Naive thymus-derived CD8-positive, alpha-beta T cell (primary cell): ENCODE measurements around the gene ATP6V0A4. TPM values are rescaled to one million over a fixed set of nuclear protein-coding genes. Genes with fewer than 3 reads are reported as not detected.
"Not testable (repeated sequence)": the region's sequence is repeated elsewhere in the genome, so short reads cannot be mapped to it uniquely, and the experiment has no call there.

Experiments
- ATAC-seq, 2 donors: fragments of 150-1000 bp; cut with Tn5 transposase in 1 of 2; sonication (Bioruptor Pico), chemical (Tn5 transposase) in 1 of 2; 1 replicate in 1 of 2; 2 replicates in 1 of 2; pipeline ENCODE4 v1.10.0; 2021; ENCODE audit warnings: mild to moderate bottlenecking in 2 of 2, moderate library complexity in 2 of 2
- POLR2A ChIA-PET: fragments of 350-600 bp; sonication (Branson Sonifier 250); formaldehyde crosslinking; loops from one replicate; lab custom pipeline; 2021; ENCODE audit warnings: antibody characterized with exemption; lab: Charles Lee
- DNase-seq, 10 donors: peaks; one replicate each; pipeline versions ENCODE4 v3.0.0 to v3.0.0-alpha.2; 2020 to 2022
- H3K27ac Mint-ChIP-seq, 10 donors: one replicate each; pipeline ENCODE4 v1.8.0; 2020 to 2022; ENCODE audit warnings: mild to moderate bottlenecking in 10 of 10, mixed read lengths in 10 of 10, moderate library complexity in 4 of 10, inconsistent platforms in 1 of 10
- H3K27me3 Mint-ChIP-seq, 5 donors: one replicate each; pipeline ENCODE4 v1.8.0; 2021 to 2022; ENCODE audit warnings: mixed read lengths in 5 of 5
- H3K36me3 Mint-ChIP-seq, 3 donors: one replicate each; pipeline ENCODE4 v1.8.0; 2020 to 2022; ENCODE audit warnings: mixed read lengths in 3 of 3, mild to moderate bottlenecking in 2 of 3, inconsistent platforms in 1 of 3
- H3K4me1 Mint-ChIP-seq, 4 donors: one replicate each; pipeline ENCODE4 v1.8.0; 2021 to 2022; ENCODE audit warnings: mixed read lengths in 4 of 4
- H3K4me3 Mint-ChIP-seq, 10 donors: one replicate each; pipeline ENCODE4 v1.8.0; 2020 to 2022; ENCODE audit warnings: mild to moderate bottlenecking in 10 of 10, mixed read lengths in 10 of 10, moderate library complexity in 6 of 10, inconsistent platforms in 1 of 10
- H3K9me3 Mint-ChIP-seq, 9 donors: one replicate each; pipeline ENCODE4 v1.8.0; 2020 to 2022; ENCODE audit warnings: mixed read lengths in 9 of 9, mild to moderate bottlenecking in 3 of 9, inconsistent platforms in 1 of 9, moderate library complexity in 1 of 9
- polyA plus RNA-seq, 3 donors: library from polyadenylated mRNA; unstranded; fragments of 300-500 nt; fragmentation: Illumina TruSeq; gene quantifications; one replicate each; pipeline ENCODE4 v1.2.3, GENCODE V29; 2021
- total RNA-seq, 8 experiments: library from RNA in 2 of 8; stranded (reverse) in 2 of 8; gene quantifications; one replicate each; pipeline ENCODE4 v1.2.3 and lab custom pipeline; 2021 to 2026

Gene ATP6V0A4
- total and polyA plus RNA-seq, 5 experiments from 2014 or later, result not detected

DNA sequence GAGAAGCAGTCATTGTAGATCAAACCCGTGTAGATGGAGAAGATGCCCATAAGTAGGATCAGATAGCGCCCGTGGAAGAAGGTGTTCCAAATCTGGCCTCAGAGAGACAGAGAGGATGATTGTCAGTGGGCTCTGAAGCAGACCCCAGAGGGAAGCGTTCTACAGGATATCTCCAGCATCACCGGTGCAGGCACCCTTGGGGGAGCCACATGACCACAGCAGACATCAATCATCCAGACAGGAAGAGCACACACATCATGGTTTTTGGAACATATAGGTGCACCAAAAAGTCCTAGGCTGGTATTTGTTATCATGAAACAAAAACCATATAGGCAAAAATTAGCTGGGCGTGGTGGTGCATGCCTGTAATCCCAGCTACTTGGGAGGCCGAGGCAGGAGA lies 52.8 kb downstream of the ATP6V0A4 start:
- Mint-ChIP-seq H3K4me1 (peaks cover 19 to 32% (median 27%) of the 10 kb centered on the region in 4 donors), H3K4me3 (no peak overlapping the region), H3K27me3 (no peaks in the 10 kb centered on the region), H3K9me3 (no peaks in the 10 kb centered on the region), H3K27ac (peak overlapping the region in 4 of 10 donors; percentile 1 to 66 (median 25)), H3K36me3 (no peaks in the 10 kb centered on the region)
- peak in 3 of 10 donors; percentile 16 to 28 (median 26) for DNase-seq
- peak; percentile 42 to 77 for ATAC-seq
- POLR2A ChIA-PET, result no interaction called here

DNA sequence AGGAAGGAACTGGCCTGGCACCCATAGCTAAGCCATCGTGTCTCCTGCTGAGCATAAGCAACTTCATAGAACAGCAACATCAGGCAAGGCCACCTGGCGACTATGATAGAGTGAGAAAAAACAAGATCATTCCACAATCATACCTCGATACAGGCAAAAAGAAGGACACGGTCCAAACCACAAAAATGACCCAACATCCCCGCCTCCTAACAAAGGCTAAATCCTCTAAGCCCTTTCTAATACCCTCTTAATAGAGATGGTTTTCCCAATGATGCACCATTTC lies 56.6 kb downstream of the ATP6V0A4 start:
- Mint-ChIP-seq H3K27me3 (no peaks in the 10 kb centered on the region), H3K9me3 (peaks cover 0 to 2% (median 0%) of the 10 kb centered on the region in 9 donors), H3K27ac (peak overlapping the region in 1 of 10 donors; percentile 3), H3K4me3 (no peak overlapping the region), H3K36me3 (no peaks in the 10 kb centered on the region), H3K4me1 (peaks cover 10 to 24% (median 13%) of the 10 kb centered on the region in 4 donors)
- ATAC-seq (no peak), DNase-seq (no peak)
- POLR2A ChIA-PET, result interaction anchor here (2.0 kb wide), 1 partner anchor 11 kb away, joined by 4 read pairs; no protein-coding TSS in a partner anchor

DNA sequence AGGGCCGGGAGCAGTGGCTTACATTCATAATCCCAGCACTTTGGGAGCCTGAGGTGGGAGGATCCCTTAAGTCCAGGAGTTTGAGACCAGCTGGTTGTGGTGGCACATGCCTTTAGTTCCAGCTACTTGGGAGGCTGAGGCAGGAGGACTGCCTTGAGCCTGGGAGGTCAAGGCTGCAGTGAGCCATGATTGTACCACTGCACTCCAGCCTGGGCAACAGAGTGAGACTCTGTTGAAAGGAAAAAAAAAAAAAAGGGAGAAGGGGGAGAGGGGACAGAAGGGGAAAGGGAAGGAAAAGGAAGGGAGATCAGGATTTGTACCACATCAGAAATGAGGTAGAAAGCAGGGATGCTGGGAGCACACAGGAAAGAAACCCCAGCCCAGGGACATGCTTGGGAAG lies 58.1 kb downstream of the ATP6V0A4 start:
- ATAC-seq, result no peak
- Mint-ChIP-seq H3K27me3 (no peaks in the 10 kb centered on the region), H3K9me3 (peaks cover 0 to 2% (median 0%) of the 10 kb centered on the region in 9 donors), H3K36me3 (no peaks in the 10 kb centered on the region), H3K4me1 (peaks cover 5 to 12% (median 6%) of the 10 kb centered on the region in 4 donors), H3K27ac (peak overlapping the region in 1 of 10 donors; percentile 32), H3K4me3 (no peak overlapping the region)
- POLR2A ChIA-PET, result interaction anchor here (2.0 kb wide), 1 partner anchor 13 kb away, joined by 4 read pairs; no protein-coding TSS in a partner anchor
- no peak for DNase-seq

DNA sequence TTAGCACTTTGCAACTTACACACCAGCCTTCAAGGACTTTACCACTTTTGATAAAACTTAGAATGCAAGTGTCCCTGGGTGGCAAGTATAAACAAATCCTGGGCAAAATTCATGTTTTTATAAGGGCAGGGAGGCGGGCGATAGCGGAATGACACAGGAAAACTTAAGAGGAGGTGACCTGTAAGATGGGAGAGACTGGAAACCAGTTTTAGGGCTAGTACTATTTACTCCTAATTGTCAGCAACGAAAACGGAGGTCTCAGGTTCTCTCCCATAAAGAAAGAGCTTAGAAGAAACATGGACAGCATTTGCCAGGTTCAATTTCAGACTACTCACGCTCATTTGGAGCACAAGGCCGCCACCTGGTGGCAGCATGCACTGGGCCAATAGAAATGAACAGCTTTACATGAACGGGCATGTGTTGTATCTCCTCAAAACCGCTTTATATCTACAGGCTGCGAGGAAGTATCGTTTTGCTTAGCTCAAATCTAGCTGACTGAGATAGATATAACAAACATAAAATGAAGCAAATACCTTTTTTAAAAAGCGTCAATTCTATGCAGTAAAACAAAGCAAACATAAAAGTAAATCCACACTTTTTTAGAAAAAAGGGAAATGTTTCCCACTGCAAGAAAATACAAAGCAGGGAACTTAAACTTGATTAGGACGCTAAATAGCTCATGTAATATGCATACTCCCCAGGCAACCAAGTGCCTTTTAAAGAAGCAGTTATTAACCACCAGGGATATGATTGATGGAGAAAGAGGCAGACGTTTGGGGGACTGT lies 59.3 kb downstream of the ATP6V0A4 start:
- H3K9me3 Mint-ChIP-seq, result peaks cover 0 to 2% (median 0%) of the 10 kb centered on the region in 9 donors
- peak; percentile 95 to 99 for ATAC-seq
- POLR2A ChIA-PET, result interaction anchor here (0.6 to 1.0 kb wide), 2 partner anchors 282 to 578 kb away, joined by 5 to 8 read pairs; no protein-coding TSS in a partner anchor

DNA sequence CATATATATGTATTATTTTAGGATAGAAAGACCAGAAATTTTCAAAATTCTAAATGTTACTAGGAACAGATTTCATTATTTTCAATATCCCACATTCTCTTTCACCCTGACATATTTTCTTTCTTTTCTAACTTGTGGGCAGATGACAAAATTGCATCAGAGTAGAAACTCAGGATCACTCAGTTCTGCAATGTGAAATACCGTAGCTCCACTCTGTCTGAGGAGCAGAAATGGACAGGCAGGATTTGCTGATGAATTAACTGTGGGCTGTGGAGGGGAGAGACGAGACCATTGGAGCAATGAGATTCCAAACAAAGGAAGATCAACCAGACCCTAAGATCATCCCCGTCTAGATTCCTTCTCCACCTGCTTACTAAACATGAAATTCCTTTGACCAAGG lies 59.9 kb downstream of the ATP6V0A4 start:
- ATAC-seq, result no peak
- H3K36me3 Mint-ChIP-seq, result no peaks in the 10 kb centered on the region
- peaks cover 0 to 2% (median 0%) of the 10 kb centered on the region in 9 donors for H3K9me3 Mint-ChIP-seq
- POLR2A ChIA-PET, result interaction anchor here (0.6 to 1.0 kb wide), 4 partner anchors 11 to 577 kb away, joined by 3 to 8 read pairs (median 4); no protein-coding TSS in a partner anchor
- H3K27ac Mint-ChIP-seq, result no peak overlapping the region
- H3K4me3 Mint-ChIP-seq, result no peak overlapping the region
- peaks cover 0 to 1% (median 0%) of the 10 kb centered on the region in 5 donors for H3K27me3 Mint-ChIP-seq
- no peak for DNase-seq
- H3K4me1 Mint-ChIP-seq, result peaks cover 5 to 10% (median 5%) of the 10 kb centered on the region in 4 donors

More for the DNA sequence above, 59.3 kb downstream of the ATP6V0A4 start:
- H3K4me3 Mint-ChIP-seq, result no peak overlapping the region
- peaks cover 5 to 10% (median 5%) of the 10 kb centered on the region in 4 donors for H3K4me1 Mint-ChIP-seq
- H3K27ac Mint-ChIP-seq, result peak overlapping the region in 3 of 10 donors; percentile 32 to 56 (median 54)
- no peaks in the 10 kb centered on the region for H3K27me3 Mint-ChIP-seq
- DNase-seq, result peak; percentile 68 to 89 (median 79)
- H3K36me3 Mint-ChIP-seq, result no peaks in the 10 kb centered on the region

DNA sequence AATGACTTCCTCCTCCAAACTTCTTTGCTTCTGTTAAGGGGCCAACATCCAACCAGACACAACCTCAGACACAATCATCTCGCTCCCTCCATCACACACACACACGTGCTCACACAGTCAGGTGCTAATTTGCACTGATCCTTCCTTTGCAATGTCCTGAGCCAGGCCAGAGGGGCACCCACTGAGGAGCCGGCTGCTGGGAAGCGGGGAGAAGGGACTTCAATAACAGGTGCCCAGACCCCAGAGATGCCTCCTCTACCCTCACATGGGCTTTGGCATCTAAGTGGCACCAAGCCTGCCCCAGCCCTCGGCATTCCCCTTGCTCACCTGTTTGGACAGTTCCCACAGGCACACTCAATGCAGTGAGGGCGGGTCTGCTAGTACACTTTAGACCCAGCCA lies 62.6 kb downstream of the ATP6V0A4 start:
- Mint-ChIP-seq H3K27me3 (peaks cover 0 to 1% (median 0%) of the 10 kb centered on the region in 5 donors), H3K36me3 (no peaks in the 10 kb centered on the region), H3K4me3 (no peak overlapping the region), H3K27ac (peak overlapping the region in 1 of 10 donors; percentile 7), H3K4me1 (peaks cover 6 to 10% (median 8%) of the 10 kb centered on the region in 4 donors), H3K9me3 (peaks cover 0 to 2% (median 0%) of the 10 kb centered on the region in 9 donors)
- POLR2A ChIA-PET, result no interaction called here
- DNase-seq (no peak), ATAC-seq (no peak)

DNA sequence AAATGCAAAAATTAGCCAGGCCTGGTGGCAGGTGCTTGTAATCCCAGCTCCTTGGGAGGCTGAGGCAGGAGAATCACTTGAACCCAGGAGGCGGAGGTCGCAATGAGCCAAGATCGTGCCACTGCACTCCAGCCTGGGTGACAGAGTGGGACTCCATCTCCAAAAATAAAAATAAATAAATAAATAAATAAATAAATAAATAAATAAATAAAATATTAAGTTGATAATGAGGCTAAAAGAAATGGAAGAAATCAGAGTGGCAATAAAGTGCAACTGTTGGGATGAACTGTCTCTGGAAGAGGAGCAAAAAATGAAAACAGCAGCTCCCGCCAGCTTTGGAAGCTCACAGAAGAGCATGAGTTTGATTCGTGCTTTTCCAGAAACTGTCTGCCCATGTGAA lies 66.3 kb downstream of the ATP6V0A4 start:
- H3K36me3 Mint-ChIP-seq, H3K9me3 Mint-ChIP-seq, H3K4me1 Mint-ChIP-seq, H3K27me3 Mint-ChIP-seq, ATAC-seq, POLR2A ChIA-PET, DNase-seq, H3K27ac Mint-ChIP-seq, H3K4me3 Mint-ChIP-seq: not testable (repeated sequence)

DNA sequence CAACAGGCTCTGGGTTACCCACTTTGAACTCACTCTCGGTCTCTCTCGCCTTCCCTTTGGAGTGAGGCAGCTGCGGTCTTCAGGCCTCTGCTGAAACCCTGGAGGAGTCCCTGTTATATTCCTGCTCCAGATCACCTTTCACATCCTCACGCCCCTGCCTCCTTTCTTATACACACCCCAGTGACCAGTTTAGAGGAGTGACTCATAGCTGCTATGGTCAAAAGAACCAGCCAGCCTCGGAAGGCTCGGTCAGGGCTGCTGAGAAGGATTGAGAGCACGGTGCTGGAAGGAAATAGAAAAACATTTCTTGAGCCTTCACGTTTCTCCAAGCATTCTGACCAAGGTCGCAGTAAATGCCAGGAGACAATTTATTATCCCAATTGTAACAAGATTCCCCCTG lies 68.6 kb downstream of the ATP6V0A4 start:
- Mint-ChIP-seq H3K9me3 (no peaks in the 10 kb centered on the region), H3K4me3 (no peak overlapping the region), H3K27ac (no peak overlapping the region), H3K36me3 (peaks cover 0 to 3% (median 0%) of the 10 kb centered on the region in 3 donors), H3K27me3 (peaks cover 0 to 1% (median 0%) of the 10 kb centered on the region in 5 donors), H3K4me1 (peaks cover 0 to 4% (median under 1%) of the 10 kb centered on the region in 4 donors)
- ATAC-seq (no peak), DNase-seq (no peak)
- POLR2A ChIA-PET, result no interaction called here

DNA sequence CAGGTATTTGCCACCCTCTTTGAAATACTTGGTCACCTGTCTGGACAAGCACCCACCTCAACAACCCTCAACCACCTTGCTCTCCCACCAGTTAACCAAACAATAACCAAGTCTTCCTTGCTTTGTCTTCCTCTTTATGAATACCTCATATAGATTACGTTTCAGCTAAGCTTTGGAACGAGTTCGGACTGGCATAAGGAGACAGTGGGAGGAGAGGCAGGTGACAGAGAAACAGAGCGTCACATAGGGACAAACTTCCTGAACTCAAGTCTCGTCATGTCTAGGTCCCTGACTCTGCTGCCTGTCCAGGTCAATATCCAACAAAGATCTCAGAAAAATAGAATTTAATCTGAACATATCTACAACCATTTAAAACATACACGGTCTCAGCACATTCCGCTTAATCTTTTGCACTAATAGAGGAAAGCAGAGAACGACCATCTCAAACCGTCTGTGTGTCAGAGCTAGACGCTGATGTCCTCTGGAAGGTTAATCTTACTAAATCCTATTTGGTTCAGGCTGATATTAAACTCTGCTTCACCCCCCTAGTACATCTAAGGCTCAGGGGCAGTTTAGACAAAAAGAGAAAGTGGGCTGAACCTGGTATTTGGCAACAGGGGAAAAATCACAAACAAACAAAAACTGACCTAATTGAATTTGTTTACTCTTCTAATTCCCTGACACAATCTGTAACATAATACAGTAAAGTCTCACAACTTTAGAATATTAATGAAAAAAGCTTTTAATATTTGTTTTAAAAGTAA lies 70.5 kb downstream of the ATP6V0A4 start:
- Mint-ChIP-seq H3K9me3 (no peaks in the 10 kb centered on the region), H3K27me3 (peaks cover 0 to 1% (median 0%) of the 10 kb centered on the region in 5 donors), H3K4me3 (no peak overlapping the region), H3K4me1 (no peaks in the 10 kb centered on the region), H3K27ac (no peak overlapping the region), H3K36me3 (peaks cover 0 to 3% (median 0%) of the 10 kb centered on the region in 3 donors)
- no peak for ATAC-seq
- POLR2A ChIA-PET, result no interaction called here
- no peak for DNase-seq

DNA sequence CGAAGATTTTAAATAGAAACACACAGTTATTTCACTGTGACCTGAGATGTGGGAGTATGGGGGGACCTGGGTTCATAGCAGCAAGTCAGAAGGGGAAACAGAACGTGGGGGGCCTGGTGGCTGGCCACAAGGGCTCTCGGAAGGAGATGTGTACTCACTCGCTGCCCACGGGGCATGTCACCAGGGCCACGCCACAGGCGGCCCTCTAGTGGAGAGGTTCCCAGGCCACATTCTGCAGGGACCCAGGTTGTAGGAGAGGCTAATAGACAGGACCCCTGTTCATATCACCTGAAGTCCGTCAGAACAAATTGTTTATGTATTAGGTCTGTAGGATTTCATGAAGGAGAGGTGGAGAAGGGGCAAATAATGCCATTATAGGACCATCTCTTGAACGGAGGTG lies 71.7 kb downstream of the ATP6V0A4 start:
- DNase-seq (no peak), ATAC-seq (no peak)
- Mint-ChIP-seq H3K27me3 (peaks cover 0 to 1% (median 0%) of the 10 kb centered on the region in 5 donors), H3K4me3 (no peak overlapping the region), H3K9me3 (no peaks in the 10 kb centered on the region), H3K36me3 (peaks cover 0 to 3% (median 0%) of the 10 kb centered on the region in 3 donors), H3K4me1 (no peaks in the 10 kb centered on the region), H3K27ac (peak overlapping the region in 2 of 10 donors; percentile 60 to 83)
- POLR2A ChIA-PET, result no interaction called here

DNA sequence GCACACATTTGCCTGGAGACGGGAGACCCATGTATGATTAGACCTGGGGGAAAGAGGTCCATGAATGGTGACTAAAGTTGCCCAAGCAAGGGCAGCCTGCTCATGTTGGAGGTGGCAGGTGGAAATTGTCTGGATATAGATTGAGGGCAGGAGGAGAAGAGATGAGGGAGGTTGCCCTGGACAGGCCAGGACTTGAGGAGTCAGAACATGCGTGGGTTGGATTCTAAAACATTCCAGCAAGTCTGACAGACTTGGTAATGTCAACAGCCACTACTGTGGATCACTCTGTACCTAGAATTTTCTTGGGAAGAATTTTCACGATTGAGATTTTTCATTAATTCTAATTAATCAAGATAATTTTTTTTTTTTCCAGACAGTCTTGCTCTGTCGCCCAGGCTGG lies 77.7 kb downstream of the ATP6V0A4 start:
- POLR2A ChIA-PET, result interaction anchor here (0.7 kb wide), 1 partner anchor 14 kb away, joined by 3 read pairs; no protein-coding TSS in a partner anchor
- H3K4me1 Mint-ChIP-seq, result peaks cover 11 to 25% (median 16%) of the 10 kb centered on the region in 4 donors
- peak overlapping the region in 2 of 10 donors; percentile 55 to 88 for H3K27ac Mint-ChIP-seq
- no peak overlapping the region for H3K4me3 Mint-ChIP-seq
- no peaks in the 10 kb centered on the region for H3K9me3 Mint-ChIP-seq
- no peak for DNase-seq
- ATAC-seq, result no peak
- peaks cover 0 to 8% (median 0%) of the 10 kb centered on the region in 5 donors for H3K27me3 Mint-ChIP-seq
- H3K36me3 Mint-ChIP-seq, result no peaks in the 10 kb centered on the region

DNA sequence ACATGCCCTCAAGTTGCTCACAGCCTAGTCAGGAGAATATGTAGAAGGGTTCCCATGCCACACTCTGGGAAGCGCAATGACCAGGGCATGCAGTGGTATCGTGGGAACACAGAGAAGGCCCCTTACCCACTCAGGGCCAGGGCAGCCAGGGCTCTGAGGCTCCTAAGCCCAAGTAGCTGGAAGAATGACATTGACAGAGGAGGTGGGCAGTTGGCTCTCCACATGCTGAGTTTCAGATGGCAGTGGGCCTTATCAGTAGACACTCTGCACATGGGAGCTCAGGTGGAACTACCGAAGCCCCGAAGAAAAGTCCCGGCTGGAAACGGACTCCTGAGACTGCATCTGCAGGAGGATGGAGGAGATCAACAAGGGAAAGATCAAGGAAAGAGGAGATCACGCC lies 81.1 kb downstream of the ATP6V0A4 start:
- Mint-ChIP-seq H3K27ac (peak overlapping the region in 7 of 10 donors; percentile 40 to 97 (median 74)), H3K9me3 (no peaks in the 10 kb centered on the region), H3K27me3 (peaks cover 0 to 6% (median 0%) of the 10 kb centered on the region in 5 donors), H3K4me3 (peak overlapping the region; percentile 50 to 97 (median 70)), H3K4me1 (peaks cover 17 to 31% (median 22%) of the 10 kb centered on the region in 4 donors), H3K36me3 (no peaks in the 10 kb centered on the region)
- DNase-seq (no peak), ATAC-seq (no peak)
- POLR2A ChIA-PET, result interaction anchor here (0.6 kb wide), 1 partner anchor 169 kb away, joined by 3 read pairs; no protein-coding TSS in a partner anchor
